ENCODE results near the gene MAD1L1. TPM values are rescaled to one million over a fixed set of nuclear protein-coding genes. Genes with fewer than 3 reads are reported as not detected.

The MAD1L1 gene
- total and polyA plus RNA-seq, 2 of the 4 experiments (the other 2 are of a cell fraction): 29.0 to 40.9 TPM

DNA sequence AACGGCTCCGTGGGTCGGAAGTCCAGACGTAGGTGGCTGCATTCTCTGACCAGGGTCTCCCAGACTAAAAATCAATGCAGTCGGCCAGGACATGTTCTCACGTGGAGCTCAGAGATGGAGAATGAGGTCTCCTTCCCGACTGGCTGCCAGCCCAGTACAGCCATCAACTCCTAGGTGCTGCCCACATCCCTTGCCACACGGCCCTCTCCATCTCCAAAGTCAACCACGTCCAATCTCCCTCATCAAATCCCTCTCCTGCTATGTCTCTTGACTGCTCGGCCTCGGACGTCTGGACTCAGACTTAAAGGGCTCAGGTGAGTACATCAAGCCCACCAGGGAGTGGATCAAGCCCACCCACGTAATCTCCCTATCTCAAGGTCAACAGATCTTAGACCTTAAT, 6.9 kb downstream of the MAD1L1 start:
- no peak overlapping the region for H4K8ac ChIP-seq (ENCODE audit: low read depth in 2 of 2, low read length in 2 of 2)
- TF ChIP-seq, protein P1, sequence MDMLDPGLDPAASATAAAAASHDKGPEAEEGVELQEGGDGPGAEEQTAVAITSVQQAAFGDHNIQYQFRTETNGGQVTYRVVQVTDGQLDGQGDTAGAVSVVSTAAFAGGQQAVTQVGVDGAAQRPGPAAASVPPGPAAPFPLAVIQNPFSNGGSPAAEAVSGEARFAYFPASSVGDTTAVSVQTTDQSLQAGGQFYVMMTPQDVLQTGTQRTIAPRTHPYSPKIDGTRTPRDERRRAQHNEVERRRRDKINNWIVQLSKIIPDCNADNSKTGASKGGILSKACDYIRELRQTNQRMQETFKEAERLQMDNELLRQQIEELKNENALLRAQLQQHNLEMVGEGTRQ (IDR thresholded peaks at IDR 0.05; ENCODE audit: low read depth, low read length): no peak
- TF ChIP-seq SMC3 (IDR thresholded peaks at IDR 0.05; ENCODE audit: low read depth, low read length) (no peak), FOS (IDR thresholded peaks at IDR 0.05; ENCODE audit: low read depth, low read length) (no peak), BHLHE40 (IDR thresholded peaks at IDR 0.05; ENCODE audit: low read depth, low read length) (no peak), RCOR1 (IDR thresholded peaks at IDR 0.05; ENCODE audit: insufficient replicate concordance, low read length) (no peak), NFE2L2 (IDR thresholded peaks at IDR 0.05; ENCODE audit: low read depth, low read length) (no peak), RAD21 (IDR thresholded peaks at IDR 0.05; ENCODE audit: low read length) (no peak), POLR2A (IDR thresholded peaks at IDR 0.05; ENCODE audit: low read depth, low read length) (no peak), RFX5 (IDR thresholded peaks at IDR 0.05; ENCODE audit: low read depth, low read length) (no peak), CHD1 (IDR thresholded peaks at IDR 0.05; ENCODE audit: low read depth, low read length) (no peak), MAZ (IDR thresholded peaks at IDR 0.05; ENCODE audit: borderline replicate concordance, low read depth, low read length) (no peak), MAFK (IDR thresholded peaks at IDR 0.05; ENCODE audit: low read depth, low read length) (no peak), MXI1 (IDR thresholded peaks at IDR 0.05; ENCODE audit: borderline replicate concordance, low read depth, low read length) (no peak), CEBPB (IDR thresholded peaks at IDR 0.05; ENCODE audit: low read depth, low read length) (no peak)
- TF ChIP-seq, protein P2, sequence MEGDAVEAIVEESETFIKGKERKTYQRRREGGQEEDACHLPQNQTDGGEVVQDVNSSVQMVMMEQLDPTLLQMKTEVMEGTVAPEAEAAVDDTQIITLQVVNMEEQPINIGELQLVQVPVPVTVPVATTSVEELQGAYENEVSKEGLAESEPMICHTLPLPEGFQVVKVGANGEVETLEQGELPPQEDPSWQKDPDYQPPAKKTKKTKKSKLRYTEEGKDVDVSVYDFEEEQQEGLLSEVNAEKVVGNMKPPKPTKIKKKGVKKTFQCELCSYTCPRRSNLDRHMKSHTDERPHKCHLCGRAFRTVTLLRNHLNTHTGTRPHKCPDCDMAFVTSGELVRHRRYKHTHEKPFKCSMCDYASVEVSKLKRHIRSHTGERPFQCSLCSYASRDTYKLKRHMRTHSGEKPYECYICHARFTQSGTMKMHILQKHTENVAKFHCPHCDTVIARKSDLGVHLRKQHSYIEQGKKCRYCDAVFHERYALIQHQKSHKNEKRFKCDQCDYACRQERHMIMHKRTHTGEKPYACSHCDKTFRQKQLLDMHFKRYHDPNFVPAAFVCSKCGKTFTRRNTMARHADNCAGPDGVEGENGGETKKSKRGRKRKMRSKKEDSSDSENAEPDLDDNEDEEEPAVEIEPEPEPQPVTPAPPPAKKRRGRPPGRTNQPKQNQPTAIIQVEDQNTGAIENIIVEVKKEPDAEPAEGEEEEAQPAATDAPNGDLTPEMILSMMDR (conservative IDR thresholded peaks at IDR 0.05; ENCODE audit: low read depth, low read length): no peak
- TF ChIP-seq, protein P3, sequence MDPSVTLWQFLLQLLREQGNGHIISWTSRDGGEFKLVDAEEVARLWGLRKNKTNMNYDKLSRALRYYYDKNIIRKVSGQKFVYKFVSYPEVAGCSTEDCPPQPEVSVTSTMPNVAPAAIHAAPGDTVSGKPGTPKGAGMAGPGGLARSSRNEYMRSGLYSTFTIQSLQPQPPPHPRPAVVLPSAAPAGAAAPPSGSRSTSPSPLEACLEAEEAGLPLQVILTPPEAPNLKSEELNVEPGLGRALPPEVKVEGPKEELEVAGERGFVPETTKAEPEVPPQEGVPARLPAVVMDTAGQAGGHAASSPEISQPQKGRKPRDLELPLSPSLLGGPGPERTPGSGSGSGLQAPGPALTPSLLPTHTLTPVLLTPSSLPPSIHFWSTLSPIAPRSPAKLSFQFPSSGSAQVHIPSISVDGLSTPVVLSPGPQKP (IDR thresholded peaks at IDR 0.05; ENCODE audit: borderline replicate concordance, low read depth, low read length): no peak
- no peak for DNase-seq
- no peak overlapping the region for H2AFZ ChIP-seq (replicated peaks; ENCODE audit: low read length, poor library complexity)
- no peak overlapping the region for H3K23ac ChIP-seq (ENCODE audit: low read depth, low read length)
- H3K9ac ChIP-seq (ENCODE audit: low read depth, low read length): no peak overlapping the region
- H4K20me1 ChIP-seq (ENCODE audit: insufficient read depth, low read length): no peaks in the 10 kb centered on the region; the same call in 1 of the 2 replicates
- H2BK15ac ChIP-seq (ENCODE audit: low read depth, low read length): no peak overlapping the region
- H3K36me3 ChIP-seq (ENCODE audit: control insufficient read depth, insufficient read depth, low read length): peaks cover 52% of the 10 kb centered on the region
- no peak overlapping the region for H2AK9ac ChIP-seq (replicated peaks; ENCODE audit: low read depth, low read length, poor library complexity)
- no peak overlapping the region for H3K56ac ChIP-seq (ENCODE audit: extremely low read depth, insufficient read depth, low read length)
- no peak overlapping the region for H3K14ac ChIP-seq (replicated peaks; ENCODE audit: low read depth, low read length)
- intact Hi-C loops (cut with micrococcal nuclease) (no loop called here), dilution Hi-C loops (cut with HindIII; ENCODE audit: low sequenced_read_pairs, unreplicated experiment) (no loop called here), in situ Hi-C loops (cut with MboI; ENCODE audit: low sequenced_read_pairs) (no loop called here)
- no peak overlapping the region for H2AK5ac ChIP-seq (ENCODE audit: low read depth, low read length)
- no peak overlapping the region for H2BK120ac ChIP-seq (ENCODE audit: low read depth, low read length)
- no peak overlapping the region for H3K27ac ChIP-seq (ENCODE audit: insufficient read depth, low read length)
- no peak overlapping the region for H2BK20ac ChIP-seq (ENCODE audit: low read depth, low read length)
- H2BK5ac ChIP-seq (ENCODE audit: low read depth, low read length, poor library complexity, severe bottlenecking): no peak overlapping the region
- no peak overlapping the region for H4K5ac ChIP-seq (ENCODE audit: low read depth, low read length)
- no peak overlapping the region for H3K4me2 ChIP-seq (ENCODE audit: low read depth, low read length)
- H3K9me3 ChIP-seq (ENCODE audit: control insufficient read depth, insufficient read depth, low read length): no peaks in the 10 kb centered on the region
- ChIA-PET CTCF (no interaction called here), POLR2A (ENCODE audit: unreplicated experiment) (no interaction called here)
- no peaks in the 10 kb centered on the region for H3K9me1 ChIP-seq (ENCODE audit: insufficient read depth, low read length)
- no peak overlapping the region for H3K4ac ChIP-seq (ENCODE audit: low read depth, low read length)
- no peak for ATAC-seq (ENCODE audit: low read depth)
- no peaks in the 10 kb centered on the region for H3K4me1 ChIP-seq (ENCODE audit: control insufficient read depth, insufficient read depth, low read length)
- no peaks in the 10 kb centered on the region for H3K27me3 ChIP-seq (ENCODE audit: control insufficient read depth, insufficient read depth, low read length)
- 100% methylated on average over 5 of the region's 13 CpGs; no CpG with 5 or more reads in 1 of the 2 experiments for WGBS, 2 experiments (ENCODE audit: extremely low coverage in 2 of 2, insufficient read length in 1 of 2)
- no peak overlapping the region for H3K4me3 ChIP-seq (ENCODE audit: insufficient read depth, low read depth, low read length)
- peaks cover 11 to 43% of the 10 kb centered on the region in 2 experiments for H3K79me1 ChIP-seq (ENCODE audit: low read depth in 1 of 2, low read length in 2 of 2)
- H4K91ac ChIP-seq (ENCODE audit: insufficient read depth, low read depth, low read length): no peak overlapping the region
- no peak overlapping the region for H3K18ac ChIP-seq (ENCODE audit: low read depth, low read length)
- no TSS peak for BruUV-seq (replicated peaks)
